DOHH2 (cell line): Measurements from ENCODE around the gene ADM5.

Experiments used
- EZH2phosphoT487 ChIP-seq: fragments of 200-600 bp; sonication (generic); IDR thresholded peaks from 2 replicates; pipeline ENCODE4 v1.6.1; 2017; ENCODE audit warnings: borderline replicate concordance, mild to moderate bottlenecking, antibody characterized with exemption, low read length, moderate library complexity, mixed read lengths
- TF ChIP-seq, protein P1 (sequence below): fragments of 200-600 bp; sonication (generic); IDR thresholded peaks from one replicate; pipeline ENCODE4 v1.5.1; 2014; ENCODE audit warnings: antibody characterized with exemption, mild to moderate bottlenecking, low read depth, low read length; ENCODE audit not compliant: poor library complexity, severe bottlenecking

GRCh38 chr19:49669516-49669915 lies 19.9 kb upstream of the ADM5 start:
- TF ChIP-seq, protein P1, sequence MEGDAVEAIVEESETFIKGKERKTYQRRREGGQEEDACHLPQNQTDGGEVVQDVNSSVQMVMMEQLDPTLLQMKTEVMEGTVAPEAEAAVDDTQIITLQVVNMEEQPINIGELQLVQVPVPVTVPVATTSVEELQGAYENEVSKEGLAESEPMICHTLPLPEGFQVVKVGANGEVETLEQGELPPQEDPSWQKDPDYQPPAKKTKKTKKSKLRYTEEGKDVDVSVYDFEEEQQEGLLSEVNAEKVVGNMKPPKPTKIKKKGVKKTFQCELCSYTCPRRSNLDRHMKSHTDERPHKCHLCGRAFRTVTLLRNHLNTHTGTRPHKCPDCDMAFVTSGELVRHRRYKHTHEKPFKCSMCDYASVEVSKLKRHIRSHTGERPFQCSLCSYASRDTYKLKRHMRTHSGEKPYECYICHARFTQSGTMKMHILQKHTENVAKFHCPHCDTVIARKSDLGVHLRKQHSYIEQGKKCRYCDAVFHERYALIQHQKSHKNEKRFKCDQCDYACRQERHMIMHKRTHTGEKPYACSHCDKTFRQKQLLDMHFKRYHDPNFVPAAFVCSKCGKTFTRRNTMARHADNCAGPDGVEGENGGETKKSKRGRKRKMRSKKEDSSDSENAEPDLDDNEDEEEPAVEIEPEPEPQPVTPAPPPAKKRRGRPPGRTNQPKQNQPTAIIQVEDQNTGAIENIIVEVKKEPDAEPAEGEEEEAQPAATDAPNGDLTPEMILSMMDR: no peak
- no peak for TF ChIP-seq EZH2phosphoT487
